Neuron (in vitro differentiated cells): ENCODE measurements around the gene MCEE.

Experiments
- H2AFZ ChIP-seq: one replicate; pipeline ENCODE4 v1.6.1; 2013; ENCODE audit warnings: low read depth, mild to moderate bottlenecking, inconsistent platforms, low read length, moderate library complexity
- H3K27me3 ChIP-seq: one replicate; pipeline ENCODE4 v1.6.1; 2013; ENCODE audit warnings: low read length; ENCODE audit not compliant: insufficient read depth
- H3K36me3 ChIP-seq: one replicate; pipeline ENCODE4 v1.6.1; 2013; ENCODE audit warnings: low read length; ENCODE audit not compliant: insufficient read depth
- H3K4me1 ChIP-seq: one replicate; pipeline ENCODE4 v1.6.1; 2013; ENCODE audit warnings: low read length; ENCODE audit not compliant: insufficient read depth
- H3K4me3 ChIP-seq: 2 replicates; pipeline ENCODE4 v1.5.1; 2013; ENCODE audit warnings: mild to moderate bottlenecking, low read length, moderate library complexity
- H3K9me3 ChIP-seq: one replicate; pipeline ENCODE4 v1.6.1; 2013; ENCODE audit warnings: low read length

MCEE gene

DNA sequence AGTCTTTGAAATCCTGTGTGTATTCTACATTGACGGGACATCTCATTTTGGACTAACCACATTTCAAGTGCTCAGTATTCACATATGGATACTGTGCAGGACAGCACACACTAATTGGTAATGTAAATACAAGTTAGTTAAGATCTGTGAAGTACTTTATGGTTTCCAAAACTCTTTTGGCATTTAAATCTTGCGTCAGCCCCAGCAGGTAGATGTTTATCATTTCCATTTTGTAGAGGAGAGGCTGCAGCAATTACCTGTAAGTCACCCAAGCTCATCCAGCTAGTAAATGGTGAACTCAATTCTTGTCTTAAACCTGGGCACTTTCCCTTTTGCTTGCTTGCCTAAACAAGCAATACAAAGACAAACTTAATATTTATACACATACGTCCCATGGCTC, 63.2 kb downstream of the MCEE start:
- Histone ChIP-seq H3K27me3 (peaks cover 15% of the 10 kb centered on the region), H3K36me3 (peaks cover 5% of the 10 kb centered on the region), H3K4me3 (no peak overlapping the region), H3K4me1 (peaks cover 8% of the 10 kb centered on the region), H3K9me3 (no peaks in the 10 kb centered on the region), H2AFZ (no peak overlapping the region)

GRCh38 chr2:71064754-71065621, 65.0 kb downstream of the MCEE start:
- Histone ChIP-seq H3K27me3 (peaks cover 21% of the 10 kb centered on the region), H3K9me3 (no peaks in the 10 kb centered on the region), H2AFZ (no peak overlapping the region), H3K36me3 (no peaks in the 10 kb centered on the region), H3K4me1 (peaks cover 8% of the 10 kb centered on the region), H3K4me3 (no peak overlapping the region)

DNA sequence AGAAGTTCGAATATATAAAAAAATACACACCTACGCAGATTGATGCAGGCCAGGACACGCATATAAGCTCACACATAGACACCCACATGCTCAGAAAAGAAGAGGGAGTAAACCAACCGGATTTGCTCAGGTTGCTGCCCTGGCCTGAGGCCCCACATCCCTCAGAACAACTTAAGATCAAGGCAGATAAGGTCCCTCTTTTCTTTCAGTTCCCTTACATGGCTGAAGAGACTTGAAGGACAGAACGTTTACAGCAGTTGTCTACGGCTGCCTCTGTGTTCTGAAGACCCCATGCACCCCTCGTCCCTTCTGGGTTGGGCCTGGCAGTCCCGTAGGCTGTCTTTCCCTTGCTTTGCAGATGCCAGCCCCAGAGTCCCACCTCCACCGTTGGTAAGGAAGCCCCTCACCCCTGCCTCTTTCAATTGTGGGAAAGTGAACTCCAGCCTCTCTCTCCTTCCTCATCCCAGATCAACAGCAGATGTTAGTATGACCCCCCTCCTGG, 65.9 kb downstream of the MCEE start:
- H3K27me3 ChIP-seq = peaks cover 22% of the 10 kb centered on the region
- H3K36me3 ChIP-seq = no peaks in the 10 kb centered on the region
- H3K9me3 ChIP-seq = no peaks in the 10 kb centered on the region
- no peak overlapping the region for H2AFZ ChIP-seq
- peaks cover 2% of the 10 kb centered on the region for H3K4me1 ChIP-seq
- H3K4me3 ChIP-seq = no peak overlapping the region

DNA sequence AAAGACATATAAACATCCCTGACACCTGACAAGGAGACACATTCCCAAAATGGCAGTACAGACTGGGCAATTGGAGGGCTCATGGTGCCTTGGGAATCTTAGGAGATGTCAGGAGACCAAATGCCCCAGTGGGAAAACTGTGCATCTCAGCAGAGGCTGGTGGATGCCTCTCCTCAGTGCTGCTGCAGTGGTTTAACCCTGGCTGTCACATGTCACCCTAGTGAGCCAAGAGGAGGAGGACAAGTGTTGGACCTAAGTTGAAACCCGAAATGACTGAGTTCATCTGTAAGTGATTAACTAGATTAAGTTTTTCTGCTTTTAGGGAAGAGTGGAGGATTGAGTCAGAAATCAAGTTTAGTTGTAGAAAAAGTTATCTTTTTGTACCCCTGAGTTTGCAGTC, 66.8 kb downstream of the MCEE start:
- Histone ChIP-seq H3K4me1 (no peaks in the 10 kb centered on the region), H3K36me3 (no peaks in the 10 kb centered on the region), H3K27me3 (peaks cover 29% of the 10 kb centered on the region), H3K4me3 (no peak overlapping the region), H2AFZ (no peak overlapping the region), H3K9me3 (no peaks in the 10 kb centered on the region)

- peaks cover 31% of the 10 kb centered on the region for H3K27me3 ChIP-seq
- H3K36me3 ChIP-seq = no peaks in the 10 kb centered on the region
- H2AFZ ChIP-seq = no peak overlapping the region
- H3K9me3 ChIP-seq = no peaks in the 10 kb centered on the region
- H3K4me3 ChIP-seq = no peak overlapping the region
- H3K4me1 ChIP-seq = no peaks in the 10 kb centered on the region
These were observed 69.2 kb downstream of the MCEE start for GRCh38 chr2:71060871-71061270.

- Histone ChIP-seq H3K27me3 (peaks cover 31% of the 10 kb centered on the region), H3K9me3 (no peaks in the 10 kb centered on the region), H3K4me3 (no peak overlapping the region), H3K4me1 (no peaks in the 10 kb centered on the region), H3K36me3 (no peaks in the 10 kb centered on the region), H2AFZ (no peak overlapping the region)
These were observed 69.8 kb downstream of the MCEE start for GRCh38 chr2:71060211-71060610.
